Measurements from ENCODE around the gene KHSRP.

- TF ChIP-seq NFRKB (IDR thresholded peaks at IDR 0.05) (no peak), POGZ (CRISPR knock-in tag; IDR thresholded peaks at IDR 0.05) (no peak), ZNF574 (CRISPR knock-in tag; IDR thresholded peaks at IDR 0.05) (no peak), POLR2AphosphoS5 (IDR thresholded peaks at IDR 0.05; ENCODE audit: low read depth, low read length) (no peak), CTCF (CRISPR knock-in tag; IDR thresholded peaks at IDR 0.05) (0 out of 2 replicates have a peak, but pooled peaks have one; percentile 11), POLR2A (IDR thresholded peaks at IDR 0.05; ENCODE audit: insufficient read depth in 1 of 2, low read depth in 2 of 2, low read length in 2 of 2) (no peak), NCOA5 (CRISPR knock-in tag; IDR thresholded peaks at IDR 0.05) (no peak), KAT7 (CRISPR knock-in tag; IDR thresholded peaks at IDR 0.05; ENCODE audit: borderline replicate concordance) (no peak), GMEB1 (CRISPR knock-in tag; IDR thresholded peaks at IDR 0.05; ENCODE audit: borderline replicate concordance) (no peak), MEF2D (CRISPR knock-in tag; IDR thresholded peaks at IDR 0.05) (no peak), ETV6 (CRISPR knock-in tag; conservative IDR thresholded peaks at IDR 0.05) (no peak), ELF4 (CRISPR knock-in tag; IDR thresholded peaks at IDR 0.05; ENCODE audit: borderline replicate concordance) (no peak)
Observed at GRCh38 chr19:6413721-6414643, 10.6 kb downstream of the KHSRP start.
